ENCODE results near the gene RHBDD2. TPM values are rescaled to one million over a fixed set of nuclear protein-coding genes. Genes with fewer than 3 reads are reported as not detected.
A peak's percentile ranks its signal among the peaks of the same experiment; 100 is the strongest.

RHBDD2 gene
- total RNA-seq, 1 donor from 2014 or later: 34.1 TPM

DNA sequence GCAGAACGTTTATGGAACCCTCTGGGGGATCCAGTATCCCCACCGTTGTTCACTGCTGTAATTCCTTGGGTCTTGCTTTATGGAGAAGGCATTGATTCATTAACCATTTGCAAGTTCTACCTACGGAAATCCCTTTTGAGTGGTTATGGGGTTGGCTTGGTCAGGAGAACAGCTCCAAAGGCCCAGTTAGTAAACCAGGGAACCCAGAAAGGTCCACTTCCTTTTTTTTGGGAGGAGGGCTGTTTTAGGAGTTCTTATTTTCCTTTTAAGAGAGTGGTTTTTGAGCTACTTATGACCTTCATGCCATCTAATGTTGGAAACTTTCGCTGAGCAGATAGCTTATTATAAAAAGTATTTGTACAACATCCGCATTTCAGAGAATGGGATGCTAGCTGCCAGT lies 37.4 kb downstream of the RHBDD2 start:
- intact Hi-C loops (cut with DNase I): loop anchor here (5.0 kb wide), 1 partner anchor 46 kb away; no protein-coding TSS in a partner anchor
- Histone ChIP-seq H3K9me3 (no peaks in the 10 kb centered on the region), H3K4me3 (peak overlapping the region; percentile 80 to 94), H3K27me3 (no peaks in the 10 kb centered on the region), H3K27ac (peak overlapping the region; percentile 85), H3K36me3 (no peaks in the 10 kb centered on the region), H3K4me1 (peaks cover 45% of the 10 kb centered on the region)
- TF ChIP-seq POLR2A (IDR thresholded peaks at IDR 0.05) (no peak), POLR2AphosphoS5 (IDR thresholded peaks at IDR 0.05; ENCODE audit: insufficient read depth in 1 of 2, low read depth in 1 of 2) (no peak)
- TF ChIP-seq, protein P1, sequence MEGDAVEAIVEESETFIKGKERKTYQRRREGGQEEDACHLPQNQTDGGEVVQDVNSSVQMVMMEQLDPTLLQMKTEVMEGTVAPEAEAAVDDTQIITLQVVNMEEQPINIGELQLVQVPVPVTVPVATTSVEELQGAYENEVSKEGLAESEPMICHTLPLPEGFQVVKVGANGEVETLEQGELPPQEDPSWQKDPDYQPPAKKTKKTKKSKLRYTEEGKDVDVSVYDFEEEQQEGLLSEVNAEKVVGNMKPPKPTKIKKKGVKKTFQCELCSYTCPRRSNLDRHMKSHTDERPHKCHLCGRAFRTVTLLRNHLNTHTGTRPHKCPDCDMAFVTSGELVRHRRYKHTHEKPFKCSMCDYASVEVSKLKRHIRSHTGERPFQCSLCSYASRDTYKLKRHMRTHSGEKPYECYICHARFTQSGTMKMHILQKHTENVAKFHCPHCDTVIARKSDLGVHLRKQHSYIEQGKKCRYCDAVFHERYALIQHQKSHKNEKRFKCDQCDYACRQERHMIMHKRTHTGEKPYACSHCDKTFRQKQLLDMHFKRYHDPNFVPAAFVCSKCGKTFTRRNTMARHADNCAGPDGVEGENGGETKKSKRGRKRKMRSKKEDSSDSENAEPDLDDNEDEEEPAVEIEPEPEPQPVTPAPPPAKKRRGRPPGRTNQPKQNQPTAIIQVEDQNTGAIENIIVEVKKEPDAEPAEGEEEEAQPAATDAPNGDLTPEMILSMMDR (IDR thresholded peaks at IDR 0.05): no peak
- no peak for DNase-seq (ENCODE audit: extremely low spot score in 2 of 2)

DNA sequence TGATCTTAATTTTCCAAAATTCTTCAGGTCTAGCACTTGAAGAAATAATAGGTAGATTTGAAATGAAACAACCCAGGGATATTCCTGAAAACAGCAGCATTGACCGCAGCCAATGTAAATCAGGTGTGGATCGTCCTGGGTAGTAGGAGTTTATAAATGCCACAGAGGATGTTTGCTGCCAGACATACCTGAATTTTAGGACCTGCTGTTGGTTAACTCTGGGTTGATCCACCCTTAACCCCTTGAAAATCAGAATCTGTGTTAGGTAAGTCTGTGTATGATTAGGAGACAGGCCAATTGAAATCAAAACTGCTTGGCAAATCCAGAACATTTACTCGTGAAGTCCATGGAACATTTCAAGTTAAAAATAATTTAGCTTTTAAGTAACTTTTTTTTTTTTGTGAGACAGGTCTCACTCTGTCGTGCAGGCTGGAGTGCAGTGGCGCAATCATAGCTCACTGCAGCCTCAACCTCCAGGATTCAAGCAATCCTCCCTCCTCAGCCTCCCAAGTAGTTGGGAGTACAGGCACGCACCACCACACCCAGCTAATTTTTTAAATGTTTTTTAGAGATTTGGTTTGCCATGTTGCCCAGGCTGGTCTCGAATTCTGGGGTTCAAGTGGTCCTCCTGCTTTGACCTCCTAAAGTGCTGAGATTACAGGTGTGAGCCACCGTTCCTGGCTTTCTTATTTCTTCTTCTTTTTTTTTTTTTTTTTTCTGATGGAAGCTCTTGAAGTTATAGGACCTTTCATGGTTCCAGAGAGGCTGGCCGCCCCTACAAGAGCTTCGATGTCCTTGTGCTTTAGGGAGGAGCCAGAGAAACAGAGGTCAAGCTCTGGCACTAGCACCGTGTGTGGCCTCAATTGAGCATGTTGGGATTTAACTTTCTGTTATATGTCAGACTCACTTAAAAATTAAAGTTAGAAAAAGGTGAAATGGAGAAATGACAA lies 38.1 kb downstream of the RHBDD2 start:
- H3K27me3 ChIP-seq: no peaks in the 10 kb centered on the region
- H3K4me1 ChIP-seq: peaks cover 45% of the 10 kb centered on the region
- no peak overlapping the region for H3K4me3 ChIP-seq
- H3K27ac ChIP-seq: no peak overlapping the region
- TF ChIP-seq POLR2A (IDR thresholded peaks at IDR 0.05): no peak
- TF ChIP-seq POLR2AphosphoS5 (IDR thresholded peaks at IDR 0.05; ENCODE audit: insufficient read depth in 1 of 2, low read depth in 1 of 2): no peak
- TF ChIP-seq, protein P1 (IDR thresholded peaks at IDR 0.05): no peak
- no peaks in the 10 kb centered on the region for H3K9me3 ChIP-seq
- intact Hi-C loops (cut with DNase I): loop anchor here (5.0 kb wide), 1 partner anchor 45 kb away; no protein-coding TSS in a partner anchor
- DNase-seq (ENCODE audit: extremely low spot score in 2 of 2): no peak
- H3K36me3 ChIP-seq: no peaks in the 10 kb centered on the region

DNA sequence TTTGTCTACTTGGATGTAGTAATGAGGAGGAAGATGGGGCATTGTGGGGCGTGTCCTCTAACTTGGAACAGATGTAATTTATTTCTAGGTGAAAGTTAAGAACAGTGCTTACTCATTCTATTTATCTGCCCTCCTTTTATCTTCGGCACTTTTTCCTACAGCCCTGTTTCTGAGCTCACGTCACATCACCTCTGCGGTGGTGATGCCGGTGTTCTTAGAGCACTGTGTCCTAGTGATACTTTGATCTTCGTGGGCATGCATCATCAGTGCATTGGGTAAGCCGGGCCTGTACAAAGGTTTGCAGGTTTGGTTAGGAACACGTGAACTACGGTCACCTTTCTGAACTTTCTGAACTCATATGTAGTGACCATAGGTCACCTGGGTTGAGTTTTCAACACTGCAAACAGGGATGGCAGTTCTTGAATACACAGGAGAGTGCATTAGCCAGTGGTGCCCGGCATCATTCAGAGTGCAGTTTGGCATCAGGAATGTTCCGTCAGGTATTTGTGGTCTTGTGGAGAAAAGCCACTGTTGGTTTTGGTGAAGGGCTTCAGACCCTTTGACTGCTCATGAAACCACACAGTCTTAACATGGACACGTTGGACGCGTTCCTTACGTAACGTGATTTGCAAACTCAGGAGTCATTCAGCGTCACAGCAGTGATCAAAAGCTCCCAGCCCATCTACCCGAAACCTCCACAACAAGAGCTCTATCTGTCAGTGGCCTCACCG lies 41.8 kb downstream of the RHBDD2 start:
- Histone ChIP-seq H3K9me3 (no peaks in the 10 kb centered on the region), H3K27me3 (no peaks in the 10 kb centered on the region), H3K36me3 (no peaks in the 10 kb centered on the region), H3K4me1 (peaks cover 38% of the 10 kb centered on the region), H3K4me3 (no peak overlapping the region), H3K27ac (no peak overlapping the region)
- intact Hi-C loops (cut with DNase I): no loop called here
- DNase-seq (ENCODE audit: extremely low spot score in 2 of 2): no peak
- TF ChIP-seq POLR2A (IDR thresholded peaks at IDR 0.05) (no peak), POLR2AphosphoS5 (IDR thresholded peaks at IDR 0.05; ENCODE audit: insufficient read depth in 1 of 2, low read depth in 1 of 2) (no peak)
- TF ChIP-seq, protein P1 (IDR thresholded peaks at IDR 0.05): no peak

DNA sequence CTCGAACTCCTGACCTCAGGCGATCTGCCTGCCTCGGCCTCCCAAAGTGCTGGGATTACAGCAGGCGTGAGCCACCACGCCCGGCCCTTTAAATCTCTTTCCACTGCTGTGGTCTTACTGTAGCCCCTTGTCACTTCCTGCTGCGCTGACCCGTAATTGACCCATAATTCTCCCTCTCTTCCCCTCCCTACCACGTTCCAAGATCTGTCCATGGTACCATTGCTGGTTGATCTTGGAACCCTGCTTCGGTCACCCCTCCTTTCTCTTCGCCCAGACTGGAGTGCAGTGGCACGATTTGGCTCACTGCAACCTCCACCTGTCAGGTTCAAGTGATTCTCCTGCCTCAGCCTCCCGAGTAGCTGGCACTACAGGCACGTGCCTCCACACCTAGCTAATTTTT lies 42.6 kb downstream of the RHBDD2 start:
- TF ChIP-seq POLR2A (IDR thresholded peaks at IDR 0.05) (no peak), POLR2AphosphoS5 (IDR thresholded peaks at IDR 0.05; ENCODE audit: insufficient read depth in 1 of 2, low read depth in 1 of 2) (no peak)
- TF ChIP-seq, protein P1 (IDR thresholded peaks at IDR 0.05): no peak
- Histone ChIP-seq H3K27me3 (no peaks in the 10 kb centered on the region), H3K9me3 (no peaks in the 10 kb centered on the region), H3K27ac (no peak overlapping the region), H3K4me1 (peaks cover 30% of the 10 kb centered on the region), H3K36me3 (no peaks in the 10 kb centered on the region), H3K4me3 (no peak overlapping the region)
- intact Hi-C loops (cut with DNase I): no loop called here
- no peak for DNase-seq (ENCODE audit: extremely low spot score in 2 of 2)

All from vagina (tissue), 2 donors.